Gastrocnemius medialis (tissue), 4 donors: ENCODE measurements around the gene RSBN1.
A peak's percentile ranks its signal among the peaks of the same experiment; 100 is the strongest.

Experiments used
- POLR2A ChIP-seq, 2 donors: fragments of 450-650 bp; IDR thresholded peaks; one replicate each; pipeline ENCODE4 v1.6.1; 2017; ENCODE audit warnings: antibody characterized with exemption in 2 of 2, mild to moderate bottlenecking in 2 of 2, moderate library complexity in 2 of 2
- TF ChIP-seq, protein P1 (sequence below), 5 experiments: fragments of 450-650 bp in 3 of 5; fragments of 200-600 bp in 2 of 5; sonication (generic) in 2 of 5; IDR thresholded peaks in 4 of 5; conservative IDR thresholded peaks in 1 of 5; 1 replicate in 4 of 5; 2 replicates in 1 of 5; pipeline ENCODE4 v1.5.1; 2016 to 2019; ENCODE audit warnings: antibody characterized with exemption in 5 of 5, mild to moderate bottlenecking in 3 of 5, moderate library complexity in 3 of 5

DNA sequence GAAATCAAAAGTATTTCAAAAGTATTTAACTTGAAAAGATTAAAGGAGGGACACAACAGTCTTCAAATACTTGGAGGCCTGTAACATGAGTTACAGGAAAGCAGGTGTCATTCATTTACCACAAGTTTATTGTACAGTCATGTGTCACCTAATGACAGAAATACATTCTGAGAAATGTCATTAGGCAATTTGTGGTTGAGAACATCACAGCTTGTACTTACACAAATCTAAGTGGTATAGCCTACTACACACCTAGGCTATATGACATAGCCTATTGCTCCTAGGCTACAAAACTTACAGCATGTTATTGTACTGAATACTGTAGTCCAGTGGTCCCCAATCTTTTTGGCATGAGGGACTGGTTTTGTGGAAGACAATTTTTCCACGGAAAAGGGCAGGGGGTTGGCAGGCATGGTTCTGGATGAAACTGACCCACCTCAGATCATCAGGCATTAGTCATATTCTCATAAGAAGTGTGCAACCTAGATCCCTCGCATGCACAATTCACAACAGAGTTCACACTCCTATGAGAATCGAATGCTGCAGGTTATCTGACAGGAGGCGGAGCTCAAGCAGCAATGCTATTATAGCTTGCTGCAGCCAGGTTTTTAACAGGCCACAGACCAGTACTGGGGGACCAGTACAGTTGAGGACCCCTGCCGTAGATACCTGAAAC lies 28.0 kb downstream of the RSBN1 start:
- TF ChIP-seq, protein P1, sequence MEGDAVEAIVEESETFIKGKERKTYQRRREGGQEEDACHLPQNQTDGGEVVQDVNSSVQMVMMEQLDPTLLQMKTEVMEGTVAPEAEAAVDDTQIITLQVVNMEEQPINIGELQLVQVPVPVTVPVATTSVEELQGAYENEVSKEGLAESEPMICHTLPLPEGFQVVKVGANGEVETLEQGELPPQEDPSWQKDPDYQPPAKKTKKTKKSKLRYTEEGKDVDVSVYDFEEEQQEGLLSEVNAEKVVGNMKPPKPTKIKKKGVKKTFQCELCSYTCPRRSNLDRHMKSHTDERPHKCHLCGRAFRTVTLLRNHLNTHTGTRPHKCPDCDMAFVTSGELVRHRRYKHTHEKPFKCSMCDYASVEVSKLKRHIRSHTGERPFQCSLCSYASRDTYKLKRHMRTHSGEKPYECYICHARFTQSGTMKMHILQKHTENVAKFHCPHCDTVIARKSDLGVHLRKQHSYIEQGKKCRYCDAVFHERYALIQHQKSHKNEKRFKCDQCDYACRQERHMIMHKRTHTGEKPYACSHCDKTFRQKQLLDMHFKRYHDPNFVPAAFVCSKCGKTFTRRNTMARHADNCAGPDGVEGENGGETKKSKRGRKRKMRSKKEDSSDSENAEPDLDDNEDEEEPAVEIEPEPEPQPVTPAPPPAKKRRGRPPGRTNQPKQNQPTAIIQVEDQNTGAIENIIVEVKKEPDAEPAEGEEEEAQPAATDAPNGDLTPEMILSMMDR (IDR thresholded peaks at IDR 0.05 in 4 of 5, conservative IDR thresholded peaks at IDR 0.05 in 1 of 5), result no peak
- TF ChIP-seq POLR2A (IDR thresholded peaks at IDR 0.05), result peak in 1 of 2 donors; percentile 52
